DMS114 treated with DMSO at 0.1 percent for 48 hours (cell line): Measurements from ENCODE around the gene CCDC117.
"Not testable (repeated sequence)": the region's sequence is repeated elsewhere in the genome, so short reads cannot be mapped to it uniquely, and the experiment has no call there.

ENCODE experiments used
- DNase-seq: peaks from one replicate; lab custom pipeline; 2025; ENCODE audit not compliant: unreplicated experiment; lab: John Stamatoyannopoulos, UW

Gene CCDC117, protein sequence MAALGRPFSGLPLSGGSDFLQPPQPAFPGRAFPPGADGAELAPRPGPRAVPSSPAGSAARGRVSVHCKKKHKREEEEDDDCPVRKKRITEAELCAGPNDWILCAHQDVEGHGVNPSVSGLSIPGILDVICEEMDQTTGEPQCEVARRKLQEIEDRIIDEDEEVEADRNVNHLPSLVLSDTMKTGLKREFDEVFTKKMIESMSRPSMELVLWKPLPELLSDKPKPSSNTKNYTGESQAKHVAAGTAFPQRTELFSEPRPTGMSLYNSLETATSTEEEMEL

DNA sequence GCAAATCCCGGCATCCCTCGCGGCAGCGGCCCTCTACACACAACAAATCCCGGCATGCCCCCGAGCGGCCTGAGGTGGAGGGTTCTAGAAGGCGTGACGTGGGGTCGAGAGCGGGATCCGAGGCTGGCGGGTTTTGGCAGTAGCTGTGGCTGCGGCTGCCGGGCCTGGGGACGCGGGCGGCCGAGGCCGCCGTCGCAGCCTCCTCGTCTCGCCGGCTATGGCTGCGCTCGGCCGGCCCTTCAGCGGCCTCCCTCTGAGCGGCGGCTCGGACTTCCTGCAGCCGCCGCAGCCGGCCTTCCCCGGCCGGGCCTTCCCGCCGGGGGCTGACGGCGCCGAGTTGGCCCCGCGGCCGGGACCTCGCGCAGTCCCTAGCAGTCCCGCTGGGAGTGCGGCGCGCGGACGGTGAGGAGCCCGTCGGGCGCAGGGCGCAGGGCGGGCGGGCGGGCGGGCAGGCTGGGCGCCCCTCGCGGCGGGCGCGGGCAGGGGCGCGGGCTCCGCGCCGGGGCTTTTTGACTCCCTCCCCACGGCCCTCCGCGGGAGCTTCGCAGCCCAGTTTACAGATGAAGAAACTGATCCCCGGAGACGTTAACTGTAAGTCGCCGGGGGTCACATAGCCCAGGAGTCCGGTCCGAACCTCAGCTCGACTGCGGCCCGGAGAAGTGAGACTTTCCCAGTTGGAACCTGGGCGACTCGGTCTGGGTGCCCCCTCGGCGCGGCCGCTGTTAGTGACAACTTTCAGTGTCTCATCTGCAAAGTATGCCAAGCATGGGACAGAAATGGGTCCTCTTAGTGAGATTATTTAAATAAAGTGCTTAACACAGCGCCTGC, at the start of gene CCDC117:
TSS of gene CCDC117 (plus strand) at position 63 of the 828 bp plus-strand sequence. CDS start at position 218, 155 bp downstream.
- peak; percentile 90 for DNase-seq

DNA sequence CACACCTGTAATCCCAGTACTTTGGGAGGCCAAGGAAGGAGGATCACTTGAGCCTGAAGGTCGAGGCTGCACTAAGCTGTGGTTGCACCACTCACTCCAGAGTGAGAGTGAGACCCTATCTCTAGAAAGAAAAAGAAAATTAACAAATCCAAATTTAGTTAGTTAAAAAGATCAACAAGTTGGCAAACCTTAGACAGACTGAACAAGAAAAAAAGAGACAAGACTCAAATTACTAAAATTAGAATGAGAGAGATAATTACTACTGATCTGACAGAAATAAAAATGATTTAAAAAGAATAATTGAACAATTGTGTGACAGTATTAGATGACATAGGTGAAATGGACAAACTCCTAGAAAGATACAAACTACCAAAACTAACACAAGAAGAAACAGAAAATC, 44.5 kb upstream of the CCDC117 start:
- no peak for DNase-seq

DNA sequence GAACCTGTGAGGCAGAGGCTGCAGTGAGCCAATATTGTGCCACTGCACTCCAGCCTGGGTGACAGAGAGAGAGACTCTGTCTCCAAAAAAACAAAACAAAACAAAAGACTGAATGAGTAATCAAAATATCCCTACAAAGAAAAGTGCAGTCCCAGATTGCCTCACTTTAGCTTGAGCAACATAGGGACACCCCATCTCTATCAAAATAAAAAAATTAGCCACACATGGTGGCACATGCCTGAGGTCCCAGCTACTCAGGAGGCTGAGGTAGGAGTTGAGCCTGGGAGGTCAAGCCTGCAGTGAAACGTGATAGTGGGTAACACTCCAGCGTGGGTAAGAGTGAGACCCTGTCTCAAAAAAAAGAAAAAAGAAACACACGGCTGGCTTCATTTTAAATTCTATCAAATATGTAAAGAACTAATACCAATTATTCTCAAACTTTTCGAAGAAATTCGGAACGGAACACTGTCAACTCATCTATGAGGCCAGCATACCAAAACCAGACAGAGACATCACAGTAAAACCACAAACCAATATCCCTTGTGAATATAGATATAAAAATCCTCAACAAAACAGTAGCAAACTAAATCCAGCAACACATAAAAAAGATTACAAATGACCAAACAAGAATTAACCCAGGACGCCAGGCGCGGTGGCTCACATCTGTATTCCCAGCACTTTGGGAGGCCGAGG, 43.7 kb upstream of the CCDC117 start:
- DNase-seq, result no peak

DNA sequence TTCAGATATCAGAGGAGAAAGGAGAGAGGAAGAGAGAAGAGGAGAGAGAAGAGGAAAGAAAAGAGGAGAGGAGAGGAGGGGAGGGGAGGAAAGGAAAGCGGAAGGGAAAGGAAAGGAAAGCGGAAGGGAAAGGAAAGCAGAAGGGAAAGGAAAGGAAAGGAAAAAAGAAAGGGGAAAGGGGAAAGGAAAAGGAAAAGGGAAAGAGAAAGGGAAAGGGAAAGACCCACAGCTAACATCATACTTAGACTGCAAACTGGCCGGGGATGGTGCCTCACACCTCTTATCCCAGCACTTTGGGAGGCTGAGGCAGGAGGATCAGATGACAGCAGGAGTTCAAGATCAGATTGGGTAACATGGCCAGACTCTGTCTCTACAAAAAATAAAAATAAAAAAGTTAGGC, 42.3 kb upstream of the CCDC117 start:
- no peak for DNase-seq

DNA sequence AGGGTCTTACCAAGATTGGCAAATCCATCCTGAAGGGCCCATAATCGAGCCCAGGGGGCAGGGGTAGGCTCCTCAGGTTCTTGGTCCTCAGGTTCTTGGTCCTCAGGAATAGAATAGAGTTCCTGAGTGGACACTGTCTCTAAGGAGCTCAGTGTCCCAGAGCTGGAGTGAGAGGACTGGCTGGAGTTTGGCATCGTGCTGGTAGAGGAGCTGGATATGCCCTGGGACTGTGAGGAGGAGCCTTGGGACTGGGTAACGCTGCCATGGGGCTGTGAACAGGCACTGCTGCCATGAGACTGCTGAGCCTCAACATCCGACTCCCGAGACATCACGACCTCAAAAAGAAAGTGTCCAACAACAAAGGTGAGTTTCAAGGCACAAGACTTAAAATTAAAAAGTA, 38.1 kb upstream of the CCDC117 start:
- DNase-seq, result no peak

DNA sequence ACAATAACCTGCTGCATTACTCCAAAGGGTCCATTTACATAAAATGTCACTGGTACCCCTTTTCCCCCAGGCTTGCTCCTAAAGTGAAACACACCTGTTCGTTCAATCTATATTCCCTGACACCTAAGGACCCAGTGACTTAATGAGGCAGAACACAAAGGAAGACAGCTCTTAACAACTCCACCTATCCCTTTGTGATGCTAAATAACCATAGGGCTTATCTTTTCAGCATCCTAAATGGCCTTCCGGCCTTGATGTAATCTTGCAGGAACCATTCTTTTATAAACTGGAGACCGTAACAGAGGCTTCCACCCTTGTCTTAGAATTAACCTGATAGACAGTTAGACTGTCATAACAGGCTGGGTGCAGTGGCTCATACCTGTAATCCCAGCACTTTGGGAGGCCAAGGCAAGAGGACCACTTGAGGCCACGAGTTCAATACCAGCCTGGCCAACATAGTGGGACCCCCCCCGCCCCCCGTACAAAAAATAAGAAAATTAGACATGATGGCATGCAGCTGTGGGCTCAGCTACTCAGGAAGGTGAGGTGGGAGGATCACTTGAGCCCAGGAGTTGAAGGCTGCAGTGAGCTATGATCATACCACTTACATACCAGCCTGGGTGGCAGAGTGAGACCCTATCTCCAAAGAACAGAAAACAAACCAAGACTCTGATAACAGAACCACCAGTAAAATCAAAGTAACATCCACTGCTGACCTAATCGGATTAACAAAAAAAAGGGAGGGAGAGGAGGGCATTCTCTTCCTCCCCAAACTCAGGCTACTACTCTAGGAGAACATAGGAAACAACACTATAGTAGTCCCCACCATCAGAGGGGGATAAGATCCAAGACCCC, 36.0 kb upstream of the CCDC117 start:
- no peak for DNase-seq

DNA sequence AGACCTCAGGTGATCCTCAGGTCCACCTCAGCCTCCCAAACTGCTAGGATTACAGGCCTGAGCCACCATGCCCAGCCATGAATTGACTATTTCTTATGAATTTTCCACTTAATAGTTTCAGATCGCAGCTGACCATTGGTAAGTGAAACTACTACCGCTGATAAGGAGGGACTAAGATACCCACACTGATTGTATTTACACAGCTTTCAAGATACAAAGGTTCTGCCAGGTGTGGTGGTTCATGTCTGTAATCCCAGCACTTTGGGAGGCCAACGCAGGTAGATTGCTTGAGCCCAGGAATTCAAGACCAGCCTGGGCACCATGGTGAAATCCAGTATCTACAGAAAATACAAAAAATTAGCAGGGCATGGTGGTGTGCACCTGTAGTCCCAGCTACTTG, 34.8 kb upstream of the CCDC117 start:
- no peak for DNase-seq

DNA sequence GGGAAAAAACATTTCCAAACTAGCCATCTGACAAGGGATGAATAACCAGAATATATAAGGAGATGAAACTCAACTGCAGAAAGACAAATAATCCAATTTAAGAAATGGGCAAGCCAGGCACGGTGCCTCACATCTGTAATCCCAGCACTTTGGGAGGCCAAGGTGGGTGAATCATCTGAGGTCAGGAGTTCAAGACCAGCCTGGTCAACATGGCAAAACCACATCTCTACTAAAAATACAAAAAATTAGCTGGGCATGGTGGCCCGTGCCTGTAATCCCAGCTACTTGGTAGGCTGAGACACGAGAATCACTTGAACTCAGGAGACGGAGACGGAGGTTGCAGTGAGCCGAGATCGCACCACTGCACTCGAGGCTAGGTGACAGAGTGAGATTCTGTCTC, 33.6 kb upstream of the CCDC117 start:
- not testable (repeated sequence) for DNase-seq

DNA sequence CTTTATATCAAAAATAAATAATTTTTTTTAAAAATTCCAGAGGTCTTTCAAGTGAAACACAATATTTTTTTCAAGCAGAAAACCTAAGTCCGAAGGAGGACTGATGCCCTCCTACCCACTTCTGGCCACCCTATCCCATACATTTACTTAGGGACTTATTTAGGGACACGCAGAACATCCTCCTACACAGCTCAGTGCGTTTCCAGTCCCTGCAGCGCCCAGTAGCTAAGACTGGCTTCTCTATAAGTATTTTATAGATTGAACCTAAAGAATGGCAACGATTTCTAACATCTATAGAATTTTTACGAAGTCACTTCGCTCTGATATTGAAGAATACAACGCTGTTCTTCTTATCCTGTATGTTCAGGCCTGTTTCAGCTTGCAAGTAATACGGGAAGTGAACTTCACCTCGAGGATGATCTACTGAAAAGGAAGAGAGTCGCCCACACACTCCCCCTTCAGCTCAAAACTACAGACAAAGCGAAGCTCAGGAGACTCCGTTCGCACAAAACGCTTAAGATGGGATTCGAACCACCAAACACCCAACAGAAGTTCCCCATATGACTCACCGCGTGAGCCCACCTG, 31.2 kb upstream of the CCDC117 start:
- no peak for DNase-seq

DNA sequence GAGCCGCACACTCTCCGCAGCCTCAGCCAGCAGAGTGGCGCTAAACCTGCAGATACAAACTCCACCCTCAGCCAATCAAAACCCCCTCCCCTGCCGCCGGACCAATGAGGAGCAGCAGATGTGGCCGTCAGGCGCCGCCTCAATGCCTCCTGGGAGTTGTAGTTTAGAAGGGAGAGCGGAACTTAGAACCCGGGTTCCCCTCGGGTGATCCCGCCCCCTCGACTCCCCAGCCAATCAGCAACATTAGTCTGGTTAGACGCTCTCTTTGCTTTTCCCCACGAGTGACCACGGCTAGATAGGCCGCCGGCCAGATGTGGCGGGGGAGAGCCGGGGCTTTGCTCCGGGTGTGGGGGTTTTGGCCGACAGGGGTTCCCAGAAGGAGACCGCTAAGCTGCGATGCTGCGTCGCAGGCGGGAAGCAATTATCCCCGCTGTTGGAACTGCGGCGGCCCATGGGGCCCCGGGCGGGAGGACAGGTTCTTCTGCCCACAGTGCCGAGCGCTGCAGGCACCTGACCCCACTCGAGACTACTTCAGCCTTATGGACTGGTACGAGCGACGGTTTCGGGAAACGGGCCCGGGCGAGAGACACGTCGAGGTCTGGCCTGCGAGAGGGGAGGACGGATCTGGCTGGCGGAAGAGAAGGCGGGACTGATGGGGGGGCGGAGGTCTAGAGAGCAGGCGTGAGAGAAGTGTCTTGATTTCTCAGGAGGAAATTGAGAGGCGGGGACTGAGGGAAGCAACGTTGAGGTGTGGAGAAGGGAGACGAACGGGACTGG, 30.5 kb upstream of the CCDC117 start, which contains the start of the genes CHEK2 and HSCB:
TSS of gene CHEK2 (minus strand) at position 36 of the 777 bp plus-strand sequence. CDS start 7,099 bp downstream, outside the sequence.
TSS of gene HSCB (plus strand) at position 255 of the 777 bp plus-strand sequence. CDS start at position 312, 57 bp downstream.
- DNase-seq, result peak; percentile 97

DNA sequence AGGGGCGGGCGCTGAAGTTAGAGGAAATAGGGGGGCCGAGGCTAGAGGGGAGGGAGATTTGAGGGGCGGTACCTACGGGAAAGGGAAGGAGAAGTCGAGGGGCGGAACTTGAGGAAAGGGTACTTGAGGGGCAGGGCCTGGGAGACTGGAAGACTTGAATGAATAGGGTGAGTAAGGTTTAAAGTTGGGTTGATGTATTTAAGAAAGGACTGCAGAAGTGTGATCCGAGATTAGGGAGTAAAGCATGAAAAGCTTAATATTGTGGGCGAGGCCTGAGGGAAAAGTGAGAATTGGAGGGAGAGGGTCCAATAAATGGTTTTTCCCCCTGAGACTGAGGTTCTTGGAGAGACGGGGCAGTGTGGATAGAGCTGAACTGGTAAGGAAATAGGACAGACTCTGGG, 29.9 kb upstream of the CCDC117 start:
- DNase-seq, result no peak

DNA sequence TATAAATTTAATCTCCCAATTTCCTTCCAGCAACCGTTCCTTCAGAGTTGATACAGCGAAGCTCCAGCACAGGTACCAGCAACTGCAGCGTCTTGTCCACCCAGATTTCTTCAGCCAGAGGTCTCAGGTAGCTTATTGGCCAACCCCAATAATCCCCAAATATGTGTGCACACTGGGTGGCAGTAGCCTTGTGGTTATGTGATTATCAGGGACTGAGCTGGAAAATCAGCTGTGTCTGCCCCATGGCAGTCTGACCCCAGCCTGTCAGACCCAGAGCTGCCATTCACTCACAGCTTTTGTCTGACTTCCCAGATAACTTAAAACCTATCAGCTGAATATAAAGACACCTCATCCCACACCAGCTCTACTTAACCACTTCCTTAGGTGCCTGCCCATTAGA, 28.6 kb upstream of the CCDC117 start:
- no peak for DNase-seq

DNA sequence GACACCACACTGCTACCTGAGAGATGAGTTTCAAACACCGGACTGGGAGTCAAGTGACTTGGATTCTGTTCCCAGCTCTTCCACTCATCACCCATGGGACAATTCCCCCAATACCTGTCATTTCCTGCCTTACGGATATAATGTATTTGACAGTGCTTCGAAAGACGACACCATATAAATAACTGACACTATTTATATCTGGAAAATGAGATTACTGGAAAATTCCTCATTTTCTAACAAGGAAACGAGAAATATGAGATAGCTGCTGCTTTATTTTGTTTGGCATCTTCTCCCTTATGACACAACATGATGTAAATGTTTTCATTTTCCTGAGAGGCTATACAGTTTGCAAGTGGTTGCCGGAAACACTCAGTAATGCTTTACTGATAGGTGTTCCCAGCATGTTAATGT, 22.0 kb upstream of the CCDC117 start:
- DNase-seq, result no peak

DNA sequence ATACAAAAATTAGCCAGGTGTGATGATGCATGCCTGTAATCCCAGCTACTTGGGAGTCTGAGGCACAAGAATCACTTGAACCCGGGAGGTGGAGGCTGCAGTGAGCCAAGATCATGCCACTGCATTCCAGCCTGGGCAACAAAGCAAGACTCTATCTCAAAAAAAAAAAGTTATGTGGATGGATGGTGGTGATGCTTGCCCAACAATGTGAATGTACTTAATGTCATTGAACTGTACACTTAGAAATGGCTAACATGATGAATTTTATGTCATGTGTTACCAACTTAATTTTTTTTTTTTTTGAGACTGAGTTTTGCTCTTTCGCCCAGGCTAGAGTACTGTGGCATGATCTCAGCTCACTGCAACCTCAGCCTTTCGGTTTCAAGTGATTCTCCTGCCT, 18.0 kb upstream of the CCDC117 start:
- not testable (repeated sequence) for DNase-seq

DNA sequence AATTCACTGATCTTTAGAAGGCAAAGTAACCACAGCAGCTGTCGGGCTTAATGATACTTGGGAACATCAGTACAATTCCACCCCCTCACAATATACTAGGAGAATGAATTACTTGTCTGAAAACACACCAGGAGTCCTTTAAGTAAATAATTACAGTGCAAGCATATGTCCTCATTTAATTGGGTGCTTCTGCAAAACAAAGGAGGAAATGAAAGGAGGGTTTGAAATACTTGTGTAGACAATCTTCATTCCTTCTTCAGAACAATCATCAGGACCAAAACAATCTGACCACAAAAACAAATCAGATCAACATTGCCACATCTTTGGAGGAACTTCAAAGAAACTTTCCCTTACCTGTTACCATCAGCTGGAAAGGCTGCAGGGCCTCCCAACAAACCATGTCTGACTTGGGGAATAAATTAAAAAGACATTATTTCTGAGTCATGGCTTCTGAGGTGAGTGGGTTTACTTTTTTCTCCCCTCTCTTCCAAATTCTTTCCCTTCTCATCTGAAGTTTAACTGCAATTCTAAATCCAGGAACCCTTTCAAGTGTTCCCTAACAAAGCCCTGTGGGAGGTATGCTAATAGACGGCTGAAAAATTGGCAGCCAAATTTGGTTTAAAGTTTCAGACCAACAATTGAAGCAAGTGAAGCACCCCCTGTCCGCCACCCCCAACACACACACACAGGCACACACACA, 12.5 kb upstream of the CCDC117 start:
- no peak for DNase-seq

DNA sequence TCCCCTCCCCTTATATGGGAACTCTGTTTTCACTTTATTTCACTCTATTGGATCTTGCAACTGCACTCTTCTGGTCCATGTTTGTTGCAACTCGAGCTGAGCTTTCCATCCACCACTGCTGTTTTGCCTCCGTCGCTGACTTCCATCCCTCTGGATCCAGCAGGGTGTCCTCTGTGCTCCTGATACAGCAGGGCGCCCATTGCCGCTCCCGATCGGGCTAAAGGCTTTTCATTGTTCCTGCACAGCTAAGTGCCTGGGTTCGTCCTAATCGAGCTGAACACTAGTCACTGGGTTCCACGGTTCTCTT, 11.1 kb upstream of the CCDC117 start:
- DNase-seq, result no peak

DNA sequence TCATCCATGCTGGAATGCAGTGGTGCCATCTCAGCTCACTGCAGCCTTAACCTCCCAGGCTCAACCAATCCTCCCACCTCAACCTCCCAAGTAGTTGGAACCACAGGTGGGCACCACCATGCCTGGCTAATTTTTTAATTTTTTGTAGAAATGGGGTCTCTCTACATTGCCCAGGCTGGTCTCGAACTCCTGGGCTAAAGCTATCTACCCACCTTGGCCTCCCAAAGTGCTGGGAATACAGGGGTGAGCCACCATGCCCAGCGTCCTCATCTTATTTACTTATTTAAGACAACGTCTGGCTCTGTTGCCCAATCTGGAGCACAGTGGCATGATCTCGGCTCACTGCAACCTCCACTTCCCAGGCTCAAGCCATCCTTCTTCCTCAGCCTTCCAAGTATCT, 10.5 kb upstream of the CCDC117 start:
- not testable (repeated sequence) for DNase-seq

DNA sequence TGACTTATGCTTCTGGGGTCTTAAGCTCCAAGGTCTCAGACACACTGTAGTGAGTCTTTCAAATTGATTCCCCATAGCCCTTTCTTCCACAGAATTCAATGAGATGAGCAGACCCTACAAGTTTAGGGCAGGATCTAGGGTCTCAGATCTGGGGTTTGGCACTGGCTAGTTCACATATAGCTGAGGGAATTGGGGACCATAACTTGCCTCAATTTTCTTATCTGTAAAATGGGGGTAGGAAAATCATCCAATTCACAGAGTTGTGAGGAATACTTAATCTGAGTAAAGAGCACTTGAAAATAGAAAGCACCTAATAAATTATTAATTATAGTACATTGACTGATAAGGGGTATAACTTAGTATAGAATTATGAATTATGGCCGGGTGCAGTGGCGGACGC, 5.9 kb upstream of the CCDC117 start:
- no peak for DNase-seq
